A549 (cell line): Measurements from ENCODE around the gene EIF3A. TPM values are rescaled to one million over a fixed set of nuclear protein-coding genes. Genes with fewer than 3 reads are reported as not detected.

Experiments
- ATAC-seq, 2 experiments: fragments of 200-7000 bp in 1 of 2; fragments of >200 bp in 1 of 2; cut with Nextera tagmentation in 1 of 2; cut with Tn5 transposase in 1 of 2; 3 replicates each; pipeline versions ENCODE4 v1.8.0 to v1.9.1; 2018 to 2020; ENCODE audit warnings: mild to moderate bottlenecking in 1 of 2, moderate library complexity in 1 of 2
- CTCF ChIA-PET: fragments of 300-600 bp; sonication (Branson Sonifier 250); formaldehyde crosslinking; extraction: SDS; loops from one replicate; lab custom pipeline; 2021; ENCODE audit warnings: antibody characterized with exemption, inconsistent platforms; lab: Yijun Ruan, JAX
- POLR2A ChIA-PET: fragments of 350-600 bp; formaldehyde crosslinking; extraction: SDS; loops from one replicate; lab custom pipeline; 2021; ENCODE audit warnings: antibody characterized with exemption, inconsistent platforms; lab: Yijun Ruan, JAX
- DNase-seq, 2 experiments: peaks; one replicate each; pipeline versions ENCODE4 v3.0.0 to v3.0.0-alpha.2; 2011 to 2016; ENCODE audit warnings: low read depth in 1 of 2, low spot score in 1 of 2
- FAIRE-seq: peaks from 2 replicates; lab custom pipeline; 2011; peaks lifted over from hg19 to GRCh38; lab: Jason Lieb, UNC
- H3K27ac ChIP-seq, 2 experiments: fragments of >200 bp; sonication (Bioruptor Twin); formaldehyde crosslinking; 3 replicates each; pipeline ENCODE4 v1.5.1; 2016 to 2017
- H3K4me1 ChIP-seq: fragments of >200 bp; sonication (Bioruptor Twin); formaldehyde crosslinking; 3 replicates; pipeline ENCODE4 v1.6.1; 2016
- H3K4me2 ChIP-seq: fragments of >200 bp; sonication (Bioruptor Twin); formaldehyde crosslinking; 3 replicates; pipeline ENCODE4 v1.6.1; 2016
- H3K4me3 ChIP-seq: fragments of >200 bp; sonication (Bioruptor Twin); formaldehyde crosslinking; 3 replicates; pipeline ENCODE4 v1.5.1; 2016
- H3K9me3 ChIP-seq: fragments of >200 bp; sonication (Bioruptor Twin); formaldehyde crosslinking; 3 replicates; pipeline ENCODE4 v1.6.1; 2016
- CBX2 ChIP-seq: fragments of 200-600 bp; sonication (generic); IDR thresholded peaks from 2 replicates; pipeline ENCODE4 v1.6.1; 2016; ENCODE audit warnings: low read depth, mild to moderate bottlenecking, borderline replicate concordance
- EHMT2 ChIP-seq: fragments of 200-600 bp; sonication (generic); IDR thresholded peaks from 2 replicates; pipeline ENCODE4 v1.6.1; 2016; ENCODE audit warnings: antibody characterized with exemption, low read depth, mild to moderate bottlenecking, moderate library complexity
- ELK1 ChIP-seq: fragments of 150-350 bp; IDR thresholded peaks from 2 replicates; pipeline ENCODE4 v1.6.1; 2014; ENCODE audit warnings: low read depth, mild to moderate bottlenecking, low read length
- FOXS1 ChIP-seq: fragments of 250-450 bp; sonication (Bioruptor Pico); IDR thresholded peaks from 2 replicates; pipeline ENCODE4 v1.5.0; 2020; ENCODE audit warnings: mild to moderate bottlenecking, moderate library complexity
- GATA3 ChIP-seq: IDR thresholded peaks from 2 replicates; pipeline ENCODE4 v1.6.1; 2012; ENCODE audit warnings: borderline replicate concordance
- HDAC2 ChIP-seq: fragments of 200-600 bp; sonication (generic); IDR thresholded peaks from 2 replicates; pipeline ENCODE4 v1.6.1; 2016
- HES2 ChIP-seq: fragments of >200 bp; sonication (Bioruptor Twin); formaldehyde crosslinking; IDR thresholded peaks from 2 replicates; pipeline ENCODE4 v1.6.1; 2016
- HEYL ChIP-seq: fragments of 250-450 bp; sonication (Bioruptor Pico); IDR thresholded peaks from 2 replicates; pipeline ENCODE4 v1.8.0; 2021; ENCODE audit warnings: mild to moderate bottlenecking, moderate library complexity
- HOXB5 ChIP-seq: fragments of 250-450 bp; sonication (Bioruptor Pico); IDR thresholded peaks from 2 replicates; pipeline ENCODE4 v1.5.0; 2020; ENCODE audit warnings: mild to moderate bottlenecking, moderate library complexity
- JUN ChIP-seq, 2 experiments: fragments of >200 bp; sonication (Bioruptor Twin); formaldehyde crosslinking; IDR thresholded peaks; 2 replicates in 1 of 2; 3 replicates in 1 of 2; pipeline ENCODE4 v1.6.1; 2016 to 2017
- KDM1A ChIP-seq: fragments of 200-600 bp; sonication (generic); IDR thresholded peaks from 2 replicates; pipeline ENCODE4 v1.6.1; 2016; ENCODE audit warnings: low read depth, mild to moderate bottlenecking
- NR3C1 ChIP-seq: fragments of >200 bp; sonication (Bioruptor Twin); formaldehyde crosslinking; IDR thresholded peaks from 3 replicates; pipeline ENCODE4 v1.6.1; 2017
- POLR2AphosphoS2 ChIP-seq: conservative IDR thresholded peaks from 2 replicates; pipeline ENCODE4 v1.6.1; 2012; ENCODE audit warnings: low read length, improper control_type of control experiment, inconsistent platforms
- RAD21 ChIP-seq, 2 experiments: fragments of >200 bp in 1 of 2; sonication (Bioruptor Twin) in 1 of 2; formaldehyde crosslinking in 1 of 2; IDR thresholded peaks in 1 of 2; conservative IDR thresholded peaks in 1 of 2; 2 replicates in 1 of 2; 3 replicates in 1 of 2; pipeline ENCODE4 v1.6.1; 2012 to 2018; ENCODE audit warnings: inconsistent platforms in 1 of 2
- RARB ChIP-seq: fragments of 250-450 bp; sonication (Bioruptor Pico); IDR thresholded peaks from 2 replicates; pipeline ENCODE4 v1.8.0; 2021; ENCODE audit warnings: mild to moderate bottlenecking, moderate library complexity
- TP53 ChIP-seq: fragments of 250-450 bp; sonication (Bioruptor Pico); IDR thresholded peaks from 2 replicates; pipeline ENCODE4 v1.5.0; 2021; ENCODE audit warnings: mild to moderate bottlenecking, moderate library complexity
- WGBS: methylation state at CpG from one replicate; pipeline ENCODE4 v1.1.6; 2017; ENCODE audit errors: missing lambda C conversion rate; 5-methylcytosine and 5-hydroxymethylcytosine counted together
- polyA plus RNA-seq, 4 experiments: library from polyadenylated mRNA; depleted of rRNA in 3 of 4; stranded (reverse); fragments of >200 nt; fragmentation: RNase III in 1 of 4; extraction: RNeasy Plus Mini Kit Qiagen cat#74134 plus additional on column Dnase treatment in 1 of 4; gene quantifications; 2 replicates in 3 of 4; 3 replicates in 1 of 4; pipeline ENCODE4 v1.2.3, GENCODE V29; 2011 to 2017
- TF ChIP-seq, protein P1 (sequence below): fragments of 250-450 bp; sonication (Bioruptor Pico); IDR thresholded peaks from 2 replicates; pipeline ENCODE4 v1.5.0; 2020; ENCODE audit warnings: low read depth, mild to moderate bottlenecking, moderate library complexity

The EIF3A gene
- polyA plus RNA-seq, 2 of the 4 experiments (the other 2 are of a cell fraction): 71.0 to 154 TPM

DNA sequence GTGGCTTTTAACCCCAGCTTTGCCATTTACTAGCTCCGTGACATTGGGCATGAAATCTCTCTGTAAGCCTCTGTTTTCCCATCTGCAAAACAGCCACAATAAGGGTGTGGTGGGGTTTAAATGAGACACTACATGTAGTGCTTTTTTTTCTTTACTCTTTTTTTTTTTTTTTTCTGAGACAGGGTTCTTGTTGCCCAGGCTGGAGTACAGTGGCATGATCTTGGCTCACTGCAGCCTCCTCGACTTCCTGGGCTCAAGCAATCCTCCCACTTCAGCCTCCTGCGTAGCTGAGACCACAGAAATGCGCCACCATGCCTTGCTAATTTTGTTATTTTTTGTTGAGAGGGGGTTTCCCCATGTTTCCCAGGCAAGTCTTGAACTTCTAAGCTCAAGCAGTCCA is 15.0 kb upstream of the EIF3A start (continued):
- TF ChIP-seq, protein P1, sequence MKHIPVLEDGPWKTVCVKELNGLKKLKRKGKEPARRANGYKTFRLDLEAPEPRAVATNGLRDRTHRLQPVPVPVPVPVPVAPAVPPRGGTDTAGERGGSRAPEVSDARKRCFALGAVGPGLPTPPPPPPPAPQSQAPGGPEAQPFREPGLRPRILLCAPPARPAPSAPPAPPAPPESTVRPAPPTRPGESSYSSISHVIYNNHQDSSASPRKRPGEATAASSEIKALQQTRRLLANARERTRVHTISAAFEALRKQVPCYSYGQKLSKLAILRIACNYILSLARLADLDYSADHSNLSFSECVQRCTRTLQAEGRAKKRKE: no peak

GRCh38 chr10:119090968-119091367 is 10.4 kb upstream of the EIF3A start:
- 47% methylated on average over 5 of the region's 5 CpGs for WGBS
- 0 out of 3 replicates have a peak, but pooled peaks cover 7% of the 10 kb centered on the region for H3K4me1 ChIP-seq
- ChIA-PET CTCF (interaction anchor here (0.6 to 1.1 kb wide), 3 partner anchors 8 to 512 kb away, joined by 3 read pairs; no protein-coding TSS in a partner anchor), POLR2A (interaction anchor here (0.8 to 1.1 kb wide), 2 partner anchors 11 to 13 kb away, joined by 3 to 5 read pairs; partner anchors contain the start of genes DENND10 and EIF3A)
- FAIRE-seq (no peak), ATAC-seq (peak; percentile 55 to 60; a peak in 5 of 6 replicates), DNase-seq (peak in 1 of 2 experiments; percentile 40)
- H3K27ac ChIP-seq: 0 out of 6 replicates have a peak overlapping the region, but pooled peaks of 1 of the 2 experiments have one; percentile 28
- no peak overlapping the region for H3K4me3 ChIP-seq
- no peaks in the 10 kb centered on the region for H3K9me3 ChIP-seq
- no peak overlapping the region; the same call in 2 of the 3 replicates for H3K4me2 ChIP-seq
- TF ChIP-seq NR3C1 (no peak), JUN (IDR thresholded peaks at IDR 0.05) (no peak), GATA3 (no peak), HOXB5 (no peak), HES2 (no peak), POLR2AphosphoS2 (no peak), HDAC2 (no peak), CBX2 (no peak), KDM1A (no peak), HEYL (CRISPR knock-in tag) (no peak), FOXS1 (no peak), RAD21 (conservative IDR thresholded peaks at IDR 0.05 in 1 of 2, IDR thresholded peaks at IDR 0.05 in 1 of 2) (no peak), ELK1 (no peak)
- TF ChIP-seq, protein P1: no peak
- TF ChIP-seq, all 56 proteins: peak for 0

- Histone ChIP-seq H3K9me3 (no peaks in the 10 kb centered on the region), H3K4me3 (no peak overlapping the region), H3K4me1 (0 out of 3 replicates have a peak, but pooled peaks cover 7% of the 10 kb centered on the region), H3K4me2 (no peak overlapping the region), H3K27ac (no peak overlapping the region)
- DNase-seq (no peak), ATAC-seq (0 out of 6 replicates have a peak, but pooled peaks of 1 of the 2 experiments have one; percentile 9), FAIRE-seq (no peak)
- TF ChIP-seq EHMT2 (no peak), RARB (no peak), TP53 (no peak)
- 84% methylated on average over 13 of the region's 13 CpGs for WGBS
- CTCF ChIA-PET: interaction anchor here (0.6 to 1.1 kb wide), 2 partner anchors 8 to 12 kb away, joined by 3 read pairs; no protein-coding TSS in a partner anchor
- POLR2A ChIA-PET: interaction anchor here (0.6 to 1.1 kb wide), 2 partner anchors 9 to 10 kb away, joined by 3 read pairs; partner anchors contain the start of gene EIF3A
These were observed 9.6 kb upstream of the EIF3A start for GRCh38 chr10:119090026-119090795.
